T47D (cell line): Measurements from ENCODE around the gene PRR14L.
"Not testable (repeated sequence)": the region's sequence is repeated elsewhere in the genome, so short reads cannot be mapped to it uniquely, and the experiment has no call there.

ENCODE experiments used
- DNase-seq, 2 experiments: peaks; one replicate each; pipeline versions ENCODE4 v3.0.0 to v3.0.0-alpha.2; 2011 to 2012; ENCODE audit warnings: low read depth in 1 of 2, low spot score in 1 of 2
- JUND ChIP-seq: IDR thresholded peaks from 2 replicates; pipeline ENCODE4 v1.6.1; 2012; ENCODE audit warnings: low read depth
- in situ Hi-C: cut with HindIII; loops from 2 replicates; pipeline ENCODE4 v1.10.0; 2016; ENCODE audit warnings: low sequenced_read_pairs, low pct_unique_long_range_greater_than_20kb

PRR14L gene

GRCh38 chr22:31752096-31752847 lies 2.3 kb upstream of the PRR14L start:
- no peak for TF ChIP-seq JUND
- DNase-seq = no peak
- in situ Hi-C loops = no loop called here

DNA sequence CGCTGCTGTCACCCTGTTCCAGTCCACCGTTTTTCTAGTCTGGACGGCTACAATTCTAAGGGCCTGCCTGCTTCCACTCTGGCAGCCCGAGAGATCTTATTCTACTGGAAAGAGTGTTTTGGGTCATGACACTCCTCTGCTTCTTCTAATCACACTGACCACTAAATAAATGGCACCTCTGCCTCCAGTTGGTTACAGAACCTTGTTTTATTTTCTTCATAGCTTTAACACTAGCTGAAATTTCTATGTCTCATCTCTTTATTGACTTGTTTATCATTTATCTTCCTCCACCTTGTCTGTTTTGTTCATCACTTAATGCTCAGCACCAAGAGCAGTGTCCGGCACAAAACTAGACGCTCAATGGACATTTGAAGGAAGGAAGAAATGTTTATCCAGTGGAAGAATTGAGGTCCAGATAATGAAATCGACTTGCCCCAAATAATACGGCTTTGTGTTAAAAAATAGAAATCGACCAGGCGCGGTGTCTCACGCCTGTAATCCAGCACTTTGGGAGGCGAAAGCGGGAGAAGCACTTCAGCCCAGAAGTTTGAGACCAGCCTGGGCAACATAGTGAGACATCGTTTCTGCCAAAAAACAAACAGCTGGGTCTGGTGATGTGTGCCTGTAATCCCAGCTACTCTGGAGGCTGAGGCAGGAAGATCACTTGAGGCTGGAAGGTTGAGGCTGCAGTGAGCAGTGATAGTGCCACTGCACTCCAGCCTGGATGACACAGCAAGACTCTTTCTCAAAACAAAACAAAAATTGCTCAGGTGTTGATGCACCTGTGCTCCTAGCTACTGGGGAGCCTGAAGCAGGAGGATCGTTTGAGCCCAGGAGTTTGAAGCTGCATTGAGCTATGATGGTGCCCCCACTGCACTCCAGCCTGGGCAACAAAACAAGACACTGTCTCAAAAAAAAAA lies 693 bp upstream of the PRR14L start:
- in situ Hi-C loops = no loop called here
- DNase-seq = no peak
- TF ChIP-seq JUND = no peak

- no peak for DNase-seq
- TF ChIP-seq JUND = no peak
- in situ Hi-C loops = no loop called here
Observed at GRCh38 chr22:31748490-31748889, 1.4 kb downstream of the PRR14L start.

- no peak for TF ChIP-seq JUND
- no peak for DNase-seq
- in situ Hi-C loops = no loop called here
Observed at GRCh38 chr22:31747441-31747840, 2.5 kb downstream of the PRR14L start.

GRCh38 chr22:31743871-31744270 lies 6.1 kb downstream of the PRR14L start:
- TF ChIP-seq JUND = no peak
- in situ Hi-C loops = no loop called here
- DNase-seq = no peak

GRCh38 chr22:31742682-31743081 lies 7.2 kb downstream of the PRR14L start:
- in situ Hi-C loops = no loop called here
- no peak for TF ChIP-seq JUND
- no peak for DNase-seq

DNA sequence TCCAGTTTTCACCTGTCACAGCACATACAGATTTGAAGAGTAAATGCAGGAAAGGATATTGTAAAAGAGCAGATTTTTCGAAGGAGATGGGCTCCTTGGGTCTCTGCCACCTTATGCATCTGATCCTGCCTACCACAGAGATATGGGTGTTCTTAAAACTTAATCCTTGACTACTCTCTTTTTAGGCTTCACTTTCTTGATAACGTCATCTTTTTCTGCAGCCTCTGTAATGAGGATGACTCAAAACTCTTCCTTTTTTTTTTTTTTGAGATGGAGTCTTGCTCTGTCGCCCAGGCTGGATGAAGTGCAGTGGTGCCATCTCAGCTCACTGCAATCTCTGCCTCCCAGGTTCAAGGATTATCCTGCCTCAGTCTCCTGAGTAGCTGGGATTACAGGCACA lies 7.8 kb downstream of the PRR14L start:
- no peak for TF ChIP-seq JUND
- DNase-seq = no peak
- in situ Hi-C loops = no loop called here

- DNase-seq, in situ Hi-C loops: not testable (repeated sequence)
Observed at GRCh38 chr22:31740314-31740713, 9.6 kb downstream of the PRR14L start.

DNA sequence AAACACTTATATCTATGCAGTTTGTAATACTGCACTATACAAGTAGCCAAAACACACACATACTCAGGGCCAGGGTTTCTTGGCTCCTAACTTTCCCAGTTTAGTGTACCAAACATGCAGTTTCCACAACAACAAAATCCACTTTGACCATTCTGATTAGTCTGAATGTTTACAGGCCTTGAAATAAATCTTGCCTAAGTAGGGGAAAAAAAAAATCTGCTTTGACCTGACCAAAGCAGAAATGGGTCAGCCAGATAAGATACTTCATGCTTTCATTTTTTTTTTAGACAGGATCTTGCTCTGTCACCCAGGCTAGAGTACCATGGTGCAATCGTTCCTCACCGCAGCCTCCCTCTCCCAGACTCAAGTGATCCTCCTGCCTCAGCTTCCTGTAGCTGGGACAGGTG lies 10.1 kb downstream of the PRR14L start:
- no peak for TF ChIP-seq JUND

GRCh38 chr22:31738566-31738965 lies 11.4 kb downstream of the PRR14L start:
- no peak for TF ChIP-seq JUND
- in situ Hi-C loops = no loop called here
- DNase-seq = peak in 1 of 2 experiments; percentile 4

More for the DNA sequence above, 10.1 kb downstream of the PRR14L start:
- DNase-seq = no peak
- in situ Hi-C loops = no loop called here

DNA sequence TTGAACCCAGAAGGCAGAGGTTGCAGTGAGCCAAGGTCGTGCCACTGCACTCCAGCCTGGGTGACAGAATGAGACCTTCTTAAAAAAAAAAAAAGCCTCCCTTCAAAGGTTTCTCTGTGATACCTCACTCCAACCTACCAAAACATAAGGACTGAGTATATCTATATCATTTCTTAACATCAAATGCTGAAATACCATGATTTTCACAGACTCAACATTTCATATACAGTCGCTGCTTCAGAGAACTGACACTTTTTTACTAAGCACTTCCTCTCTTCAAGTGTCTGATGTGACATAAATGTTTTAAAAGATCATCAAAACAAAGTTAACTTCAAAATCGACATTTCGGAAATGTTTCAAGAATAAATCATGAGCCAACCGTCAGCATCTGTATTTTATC lies 12.0 kb downstream of the PRR14L start:
- no peak for DNase-seq
- in situ Hi-C loops = no loop called here
- TF ChIP-seq JUND = no peak

DNA sequence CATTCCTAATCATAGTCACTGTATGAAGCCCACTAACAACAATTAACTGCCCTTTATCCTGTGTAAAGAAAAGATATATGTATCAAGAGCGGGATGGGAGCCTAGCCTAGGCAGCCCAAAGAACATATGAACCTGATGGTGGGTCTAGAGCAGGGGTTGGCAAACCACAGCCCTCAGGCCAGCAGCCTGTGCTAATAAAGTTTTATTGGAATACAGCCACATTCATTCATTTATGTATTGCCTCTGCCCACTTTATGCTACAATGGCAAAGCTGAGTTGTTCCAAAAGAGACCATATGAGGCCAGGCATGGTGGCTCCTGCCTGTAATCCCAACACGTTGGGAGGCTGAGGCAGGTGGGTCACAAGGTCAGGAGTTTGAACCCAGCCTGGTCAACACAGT lies 13.5 kb downstream of the PRR14L start:
- in situ Hi-C loops = no loop called here
- no peak for TF ChIP-seq JUND
- DNase-seq = no peak

DNA sequence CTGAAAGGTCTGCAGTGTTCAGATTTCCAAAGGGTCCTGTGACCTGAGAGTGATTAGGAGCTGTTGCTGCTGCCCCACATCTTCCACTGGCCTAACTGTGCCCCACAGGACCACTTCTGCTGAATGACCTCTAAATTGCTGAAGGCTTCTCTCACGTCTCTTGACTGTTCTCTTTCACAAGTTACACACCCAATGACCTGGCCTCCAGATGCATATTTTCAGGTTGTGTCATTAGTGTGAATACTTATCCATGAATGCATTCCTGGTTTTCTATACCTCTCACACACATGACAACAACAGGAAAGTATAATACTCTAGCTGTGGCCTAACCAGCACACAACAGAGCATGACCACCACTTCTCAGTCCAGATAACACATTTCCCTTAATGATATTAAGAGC lies 15.4 kb downstream of the PRR14L start:
- in situ Hi-C loops = no loop called here
- no peak for TF ChIP-seq JUND
- no peak for DNase-seq
